ENCODE data around the gene CSTB. TPM values are rescaled to one million over a fixed set of nuclear protein-coding genes. Genes with fewer than 3 reads are reported as not detected.

Gene CSTB
- total RNA-seq, 1 donor from 2014 or later, result 27.7 TPM

- Histone ChIP-seq H3K9me3 (ENCODE audit: insufficient read depth, low read depth, low read length) (no peaks in the 10 kb centered on the region), H3K4me1 (ENCODE audit: insufficient read depth, low read length) (no peaks in the 10 kb centered on the region), H2AFZ (ENCODE audit: low read depth, low read length) (no peak overlapping the region), H3K9ac (ENCODE audit: low read length) (no peak overlapping the region), H3K36me3 (ENCODE audit: insufficient read depth, low read length) (peaks cover 8% of the 10 kb centered on the region), H4K20me1 (ENCODE audit: insufficient read depth, low read length) (peaks cover 26% of the 10 kb centered on the region), H3K4me2 (ENCODE audit: low read length) (no peak overlapping the region), H3K27me3 (ENCODE audit: insufficient read depth, low read length) (no peaks in the 10 kb centered on the region), H3K4me3 (ENCODE audit: insufficient read depth, low read depth, low read length) (no peak overlapping the region), H3K79me2 (ENCODE audit: insufficient read depth, low read length) (no peaks in the 10 kb centered on the region), H3K27ac (ENCODE audit: low read depth, low read length) (no peak overlapping the region)
- H3K4me3 Mint-ChIP-seq (ENCODE audit: unreplicated experiment), result no peak overlapping the region
- no peaks in the 10 kb centered on the region for H3K9me3 Mint-ChIP-seq (ENCODE audit: unreplicated experiment)
- FAIRE-seq (no peak), DNase-seq (ENCODE audit: low read depth) (no peak)
- peaks cover 25% of the 10 kb centered on the region for H3K36me3 Mint-ChIP-seq (ENCODE audit: low read depth, unreplicated experiment)
- TF ChIP-seq, protein P1, sequence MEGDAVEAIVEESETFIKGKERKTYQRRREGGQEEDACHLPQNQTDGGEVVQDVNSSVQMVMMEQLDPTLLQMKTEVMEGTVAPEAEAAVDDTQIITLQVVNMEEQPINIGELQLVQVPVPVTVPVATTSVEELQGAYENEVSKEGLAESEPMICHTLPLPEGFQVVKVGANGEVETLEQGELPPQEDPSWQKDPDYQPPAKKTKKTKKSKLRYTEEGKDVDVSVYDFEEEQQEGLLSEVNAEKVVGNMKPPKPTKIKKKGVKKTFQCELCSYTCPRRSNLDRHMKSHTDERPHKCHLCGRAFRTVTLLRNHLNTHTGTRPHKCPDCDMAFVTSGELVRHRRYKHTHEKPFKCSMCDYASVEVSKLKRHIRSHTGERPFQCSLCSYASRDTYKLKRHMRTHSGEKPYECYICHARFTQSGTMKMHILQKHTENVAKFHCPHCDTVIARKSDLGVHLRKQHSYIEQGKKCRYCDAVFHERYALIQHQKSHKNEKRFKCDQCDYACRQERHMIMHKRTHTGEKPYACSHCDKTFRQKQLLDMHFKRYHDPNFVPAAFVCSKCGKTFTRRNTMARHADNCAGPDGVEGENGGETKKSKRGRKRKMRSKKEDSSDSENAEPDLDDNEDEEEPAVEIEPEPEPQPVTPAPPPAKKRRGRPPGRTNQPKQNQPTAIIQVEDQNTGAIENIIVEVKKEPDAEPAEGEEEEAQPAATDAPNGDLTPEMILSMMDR (IDR thresholded peaks at IDR 0.05; ENCODE audit: insufficient read depth, low read depth, low read length), result no peak
- no peak for TF ChIP-seq EZH2 (IDR thresholded peaks at IDR 0.05; ENCODE audit: insufficient read depth, low read length)
- H3K27ac Mint-ChIP-seq (ENCODE audit: unreplicated experiment), result no peak overlapping the region
- no peaks in the 10 kb centered on the region for H3K4me1 Mint-ChIP-seq (ENCODE audit: low read depth, unreplicated experiment)
- no peaks in the 10 kb centered on the region for H3K27me3 Mint-ChIP-seq (ENCODE audit: low read depth, unreplicated experiment)
These were observed 27.6 kb upstream of the CSTB start for GRCh38 chr21:43803558-43804300.

GRCh38 chr21:43802713-43803313, 26.7 kb upstream of the CSTB start:
- TF ChIP-seq, protein P1 (IDR thresholded peaks at IDR 0.05; ENCODE audit: insufficient read depth, low read depth, low read length), result no peak
- TF ChIP-seq EZH2 (IDR thresholded peaks at IDR 0.05; ENCODE audit: insufficient read depth, low read length), result no peak
- no peaks in the 10 kb centered on the region for H3K79me2 ChIP-seq (ENCODE audit: insufficient read depth, low read length)
- H3K36me3 ChIP-seq (ENCODE audit: insufficient read depth, low read length), result peaks cover 8% of the 10 kb centered on the region
- no peak for DNase-seq (ENCODE audit: low read depth)
- no peak overlapping the region for H2AFZ ChIP-seq (ENCODE audit: low read depth, low read length)
- H3K9me3 ChIP-seq (ENCODE audit: insufficient read depth, low read depth, low read length), result no peaks in the 10 kb centered on the region
- H3K4me2 ChIP-seq (ENCODE audit: low read length), result no peak overlapping the region
- no peaks in the 10 kb centered on the region for H3K27me3 ChIP-seq (ENCODE audit: insufficient read depth, low read length)
- Mint-ChIP-seq H3K27ac (ENCODE audit: unreplicated experiment) (no peak overlapping the region), H3K27me3 (ENCODE audit: low read depth, unreplicated experiment) (no peaks in the 10 kb centered on the region), H3K4me3 (ENCODE audit: unreplicated experiment) (no peak overlapping the region), H3K4me1 (ENCODE audit: low read depth, unreplicated experiment) (no peaks in the 10 kb centered on the region), H3K36me3 (ENCODE audit: low read depth, unreplicated experiment) (peaks cover 30% of the 10 kb centered on the region), H3K9me3 (ENCODE audit: unreplicated experiment) (no peaks in the 10 kb centered on the region)
- no peak for FAIRE-seq
- no peaks in the 10 kb centered on the region for H3K4me1 ChIP-seq (ENCODE audit: insufficient read depth, low read length)
- no peak overlapping the region for H3K4me3 ChIP-seq (ENCODE audit: insufficient read depth, low read depth, low read length)
- peaks cover 26% of the 10 kb centered on the region for H4K20me1 ChIP-seq (ENCODE audit: insufficient read depth, low read length)
- no peak overlapping the region for H3K9ac ChIP-seq (ENCODE audit: low read length)
- H3K27ac ChIP-seq (ENCODE audit: low read depth, low read length), result no peak overlapping the region
